Neuronal stem cell (in vitro differentiated cells): ENCODE measurements around the gene NOS1AP.

ENCODE experiments used
- DNase-seq: peaks from one replicate; pipeline ENCODE4 v3.0.0-alpha.2; 2013; ENCODE audit warnings: low spot score
- H2AFZ ChIP-seq: one replicate; pipeline ENCODE4 v1.6.1; 2013; ENCODE audit warnings: mild to moderate bottlenecking, low read length, inconsistent platforms
- H2AK5ac ChIP-seq: 2 replicates; pipeline ENCODE4 v1.6.1; 2013; ENCODE audit warnings: low read depth, mild to moderate bottlenecking, inconsistent platforms, low read length, moderate library complexity, mixed read lengths
- H2BK120ac ChIP-seq: 2 replicates; pipeline ENCODE4 v1.6.1; 2013; ENCODE audit warnings: low read depth, mild to moderate bottlenecking, inconsistent platforms, low read length, moderate library complexity, mixed read lengths
- H2BK12ac ChIP-seq: one replicate; pipeline ENCODE4 v1.6.1; 2013; ENCODE audit warnings: low read length, inconsistent platforms
- H2BK15ac ChIP-seq: 2 replicates; pipeline ENCODE4 v1.6.1; 2013; ENCODE audit warnings: mild to moderate bottlenecking, low read length, inconsistent platforms, mixed read lengths
- H2BK5ac ChIP-seq: one replicate; pipeline ENCODE4 v1.6.1; 2013; ENCODE audit warnings: inconsistent platforms, mild to moderate bottlenecking, low read length, moderate library complexity
- H3K14ac ChIP-seq: one replicate; pipeline ENCODE4 v1.6.1; 2013; ENCODE audit warnings: low read length, inconsistent platforms
- H3K18ac ChIP-seq: 2 replicates; pipeline ENCODE4 v1.6.1; 2013; ENCODE audit warnings: low read length, inconsistent platforms
- H3K23ac ChIP-seq: 2 replicates; pipeline ENCODE4 v1.6.1; 2013; ENCODE audit warnings: low read depth, mild to moderate bottlenecking, mixed read lengths, low read length, inconsistent platforms; ENCODE audit not compliant: poor library complexity
- H3K27ac ChIP-seq: replicated peaks from 3 replicates; pipeline ENCODE4 v1.5.1; 2013; ENCODE audit warnings: low read length, inconsistent platforms
- H3K27me3 ChIP-seq, 3 experiments: 2 replicates each; pipeline ENCODE4 v1.6.1; 2013; ENCODE audit warnings: low read length in 3 of 3, mild to moderate bottlenecking in 2 of 3, inconsistent platforms in 1 of 3, low read depth in 1 of 3, mixed read lengths in 1 of 3, moderate library complexity in 1 of 3; ENCODE audit not compliant: control insufficient read depth in 3 of 3, insufficient read depth in 3 of 3
- H3K36me3 ChIP-seq, 2 donors: replicated peaks in 1 of 2; 2 replicates each; pipeline ENCODE4 v1.6.1; 2013; ENCODE audit warnings: low read length in 2 of 2; ENCODE audit not compliant: control insufficient read depth in 2 of 2, insufficient read depth in 2 of 2
- H3K4ac ChIP-seq: 2 replicates; pipeline ENCODE4 v1.6.1; 2013; ENCODE audit warnings: inconsistent platforms, mild to moderate bottlenecking, low read length, moderate library complexity
- H3K4me1 ChIP-seq, 2 donors: 1 replicate in 1 of 2; 2 replicates in 1 of 2; pipeline ENCODE4 v1.6.1; 2013; ENCODE audit warnings: low read length in 2 of 2, low read depth in 1 of 2; ENCODE audit not compliant: control insufficient read depth in 2 of 2, insufficient read depth in 1 of 2
- H3K4me2 ChIP-seq: one replicate; pipeline ENCODE4 v1.6.1; 2013; ENCODE audit warnings: mild to moderate bottlenecking, low read length, inconsistent platforms; ENCODE audit not compliant: insufficient read depth, poor library complexity, severe bottlenecking
- H3K4me3 ChIP-seq, 2 donors: 2 replicates each; pipeline ENCODE4 v1.5.1; 2013; ENCODE audit warnings: low read length in 2 of 2, mild to moderate bottlenecking in 2 of 2, inconsistent platforms in 1 of 2, moderate library complexity in 1 of 2
- H3K79me1 ChIP-seq: one replicate; pipeline ENCODE4 v1.6.1; 2013; ENCODE audit warnings: low read depth, mild to moderate bottlenecking, inconsistent platforms, low read length, moderate library complexity
- H3K9ac ChIP-seq: one replicate; pipeline ENCODE4 v1.6.1; 2013; ENCODE audit warnings: mild to moderate bottlenecking, low read depth, low read length, inconsistent platforms; ENCODE audit not compliant: poor library complexity
- H3K9me3 ChIP-seq, 2 donors: replicated peaks in 1 of 2; 2 replicates each; pipeline versions ENCODE3 to v1.6.1; 2013; ENCODE audit warnings: low read length in 2 of 2, mild to moderate bottlenecking in 2 of 2, inconsistent platforms in 1 of 2, low read depth in 1 of 2, mixed read lengths in 1 of 2, moderate library complexity in 1 of 2; ENCODE audit not compliant: control insufficient read depth in 2 of 2, insufficient read depth in 1 of 2
- H4K8ac ChIP-seq: one replicate; pipeline ENCODE4 v1.6.1; 2013; ENCODE audit warnings: low read depth, mild to moderate bottlenecking, inconsistent platforms, low read length, moderate library complexity
- H4K91ac ChIP-seq: one replicate; pipeline ENCODE4 v1.6.1; 2013; ENCODE audit warnings: low read length, low read depth, mild to moderate bottlenecking, inconsistent platforms; ENCODE audit not compliant: poor library complexity
- WGBS, 2 donors: extraction: QIAGEN DNeasy Blood & Tissue Kit; methylation state at CpG; one replicate each; pipeline ENCODE4 v1.1.7; 2013; ENCODE audit warnings: missing lambda C conversion rate in 2 of 2, mixed read lengths in 1 of 2; ENCODE audit not compliant: insufficient read length in 2 of 2, insufficient replicate concordance in 1 of 2; ENCODE audit errors: extremely low coverage in 2 of 2; 5-methylcytosine and 5-hydroxymethylcytosine counted together

The NOS1AP gene

DNA sequence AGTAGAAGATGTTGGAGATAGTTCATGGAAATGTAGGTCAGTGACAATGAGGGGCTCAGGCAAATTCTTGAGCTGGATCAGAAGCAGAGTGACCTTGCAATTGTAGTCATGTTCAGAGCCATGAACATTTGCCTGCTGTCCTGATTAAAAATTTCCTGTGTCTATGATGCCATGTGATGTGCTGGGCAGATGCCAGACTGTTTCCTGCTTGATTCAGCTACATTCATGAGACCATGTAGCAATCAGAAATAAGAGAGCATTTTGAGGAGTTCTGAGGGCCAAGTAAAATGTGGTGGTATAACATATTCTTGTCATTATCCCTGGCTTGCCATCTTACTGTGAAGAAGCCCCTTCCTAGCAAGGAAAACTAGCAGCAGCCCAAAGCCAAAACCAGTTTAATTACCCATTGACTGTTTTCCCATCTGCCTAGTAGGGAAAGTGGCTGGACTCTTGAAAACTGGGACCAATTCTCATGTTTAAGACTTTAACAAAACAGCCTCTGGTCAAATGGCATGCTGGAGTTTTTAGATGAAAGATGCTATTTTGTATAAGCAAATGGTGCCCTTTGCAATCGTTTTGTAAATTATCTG lies 118.3 kb downstream of the NOS1AP start:
- Histone ChIP-seq H3K9ac (no peak overlapping the region), H2BK120ac (no peak overlapping the region), H4K8ac (no peak overlapping the region), H3K79me1 (no peaks in the 10 kb centered on the region), H3K27me3 (no peaks in the 10 kb centered on the region), H3K14ac (no peak overlapping the region), H2BK12ac (no peak overlapping the region), H2BK15ac (no peak overlapping the region), H3K4me3 (no peak overlapping the region), H3K18ac (no peak overlapping the region), H3K36me3 (no peaks in the 10 kb centered on the region), H4K91ac (no peak overlapping the region), H2AFZ (no peak overlapping the region), H2BK5ac (no peak overlapping the region), H2AK5ac (no peak overlapping the region), H3K4ac (no peak overlapping the region), H3K4me2 (no peak overlapping the region), H3K4me1 (peaks cover 2 to 3% of the 10 kb centered on the region in 2 donors), H3K9me3 (peaks cover 0 to 7% of the 10 kb centered on the region in 2 donors), H3K27ac (no peak overlapping the region), H3K23ac (no peak overlapping the region)
- DNase-seq, result no peak
- WGBS, 2 donors, result no CpG with 5 or more reads among the region's 1 CpG

DNA sequence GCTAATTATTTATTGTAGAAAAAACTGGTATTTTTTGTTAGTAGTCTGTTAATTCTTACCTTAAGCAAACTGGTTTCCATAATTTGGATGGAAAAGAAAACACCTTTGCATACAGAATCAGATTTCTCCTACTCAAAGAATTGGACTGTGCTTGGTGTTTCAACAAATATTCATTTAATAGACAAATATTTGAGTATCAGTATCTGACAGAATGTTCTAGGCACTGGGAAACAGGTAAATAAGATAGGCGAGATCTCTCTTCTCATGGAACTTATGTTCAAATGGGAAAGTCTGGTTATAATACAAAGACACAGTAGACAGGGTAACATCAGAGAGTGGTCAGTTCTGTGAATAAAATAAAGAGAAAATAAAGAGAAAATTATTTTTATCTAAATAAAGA lies 119.9 kb downstream of the NOS1AP start:
- H2AK5ac ChIP-seq, result no peak overlapping the region
- H4K91ac ChIP-seq, result no peak overlapping the region
- no peak overlapping the region for H2BK5ac ChIP-seq
- H2BK15ac ChIP-seq, result no peak overlapping the region
- H3K4me1 ChIP-seq, result peaks cover 9 to 16% of the 10 kb centered on the region in 2 donors
- no peak overlapping the region for H3K4ac ChIP-seq
- H3K4me2 ChIP-seq, result no peak overlapping the region
- no peak overlapping the region for H3K9ac ChIP-seq
- H3K23ac ChIP-seq, result no peak overlapping the region
- H3K4me3 ChIP-seq, result no peak overlapping the region
- no peak overlapping the region for H3K14ac ChIP-seq
- H4K8ac ChIP-seq, result no peak overlapping the region
- no peak overlapping the region for H2BK12ac ChIP-seq
- no peaks in the 10 kb centered on the region for H3K79me1 ChIP-seq
- H2BK120ac ChIP-seq, result no peak overlapping the region
- no peak overlapping the region for H3K27ac ChIP-seq
- no peak for DNase-seq
- H3K27me3 ChIP-seq, result no peaks in the 10 kb centered on the region
- H3K36me3 ChIP-seq, result no peaks in the 10 kb centered on the region
- H2AFZ ChIP-seq, result no peak overlapping the region
- no CpG with 5 or more reads among the region's 1 CpG for WGBS, 2 donors
- H3K18ac ChIP-seq, result no peak overlapping the region
- peaks cover 0 to 7% of the 10 kb centered on the region in 2 donors for H3K9me3 ChIP-seq

DNA sequence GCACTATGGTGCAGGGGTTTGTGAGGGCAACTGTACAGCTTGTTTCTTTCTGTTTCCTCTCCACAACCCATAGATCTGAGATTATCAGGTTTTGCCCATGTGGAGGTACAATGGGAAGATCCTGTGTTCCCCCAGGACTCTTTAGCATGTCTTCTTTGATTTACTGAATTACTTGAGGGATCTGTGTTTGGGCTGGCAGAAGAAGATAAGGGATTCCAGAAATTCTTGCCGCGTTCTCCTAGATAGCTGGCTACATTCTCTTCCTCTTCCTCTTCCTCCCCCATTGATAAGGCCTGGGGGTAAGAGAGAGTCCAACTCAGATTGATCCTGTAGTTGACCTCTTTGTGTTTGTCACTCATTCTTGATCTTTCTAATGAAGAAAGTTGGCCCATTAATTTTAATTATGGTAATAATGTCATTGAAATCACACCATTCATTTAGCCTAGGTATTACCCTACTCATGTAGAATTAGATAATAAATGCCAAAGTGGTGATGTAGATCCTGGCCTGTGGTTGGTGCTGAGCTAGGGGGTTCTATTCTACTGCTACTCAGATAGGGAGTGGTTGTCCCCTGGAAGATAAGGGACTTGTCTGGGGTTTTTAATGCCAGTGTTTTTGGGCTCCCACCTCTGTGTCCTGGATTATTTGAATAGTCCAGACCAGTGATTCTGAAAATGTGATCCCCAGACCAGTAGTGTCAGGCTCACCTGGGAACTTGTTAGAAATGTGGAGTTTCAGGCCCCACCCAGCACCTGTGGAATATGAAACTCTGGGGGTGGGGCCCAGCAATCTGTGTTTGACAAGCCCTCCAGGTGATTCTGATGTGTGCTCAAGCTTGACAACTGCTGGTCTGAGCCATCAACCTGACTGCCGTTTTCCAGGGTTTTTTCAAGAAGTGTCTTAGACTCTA lies 122.2 kb downstream of the NOS1AP start:
- Histone ChIP-seq H3K9me3 (peaks cover 0 to 3% of the 10 kb centered on the region in 2 donors), H3K4me3 (no peak overlapping the region), H3K23ac (no peak overlapping the region), H4K8ac (no peak overlapping the region), H2BK12ac (no peak overlapping the region), H2AK5ac (no peak overlapping the region), H4K91ac (no peak overlapping the region), H2BK120ac (no peak overlapping the region), H2AFZ (no peak overlapping the region), H3K79me1 (no peaks in the 10 kb centered on the region), H2BK5ac (no peak overlapping the region), H3K18ac (no peak overlapping the region), H2BK15ac (no peak overlapping the region), H3K27me3 (no peaks in the 10 kb centered on the region), H3K27ac (no peak overlapping the region), H3K4ac (no peak overlapping the region), H3K36me3 (no peaks in the 10 kb centered on the region), H3K4me1 (peaks cover 9 to 18% of the 10 kb centered on the region in 2 donors), H3K9ac (no peak overlapping the region), H3K4me2 (no peak overlapping the region), H3K14ac (no peak overlapping the region)
- WGBS, 2 donors, result no CpG with 5 or more reads among the region's 3 CpGs
- no peak for DNase-seq

DNA sequence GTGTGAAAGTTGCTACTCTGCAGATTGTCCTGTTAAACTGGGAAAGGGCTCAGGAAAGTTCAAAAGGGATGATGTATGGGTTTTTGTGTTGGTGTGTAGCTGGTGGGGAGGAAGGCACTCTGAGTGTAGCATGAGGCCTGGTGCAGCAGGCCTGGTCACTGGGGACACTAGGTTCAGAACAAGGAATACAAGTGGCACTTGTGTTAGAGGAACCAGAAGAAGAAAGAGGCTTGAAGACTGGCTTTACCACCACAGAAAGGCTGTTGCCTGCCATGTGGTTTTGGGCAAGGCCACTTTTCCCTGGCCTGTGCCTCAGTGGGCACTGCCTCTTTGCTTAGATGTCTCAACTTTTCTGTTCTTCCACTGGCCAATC lies 122.8 kb downstream of the NOS1AP start:
- Histone ChIP-seq H4K91ac (no peak overlapping the region), H2BK15ac (no peak overlapping the region), H2BK120ac (no peak overlapping the region), H3K36me3 (no peaks in the 10 kb centered on the region), H2AK5ac (no peak overlapping the region), H3K79me1 (no peaks in the 10 kb centered on the region), H3K4ac (no peak overlapping the region), H3K27ac (no peak overlapping the region), H3K14ac (no peak overlapping the region), H3K4me2 (no peak overlapping the region), H4K8ac (no peak overlapping the region), H3K9me3 (no peaks in the 10 kb centered on the region), H2AFZ (no peak overlapping the region), H3K9ac (no peak overlapping the region), H3K4me1 (peaks cover 12 to 18% of the 10 kb centered on the region in 2 donors), H2BK12ac (no peak overlapping the region), H3K18ac (no peak overlapping the region), H3K23ac (no peak overlapping the region), H2BK5ac (no peak overlapping the region), H3K27me3 (no peaks in the 10 kb centered on the region), H3K4me3 (no peak overlapping the region)
- DNase-seq, result no peak
